DND-41 (cell line): Measurements from ENCODE around the gene PYGM.

ENCODE experiments used
- EZH2 ChIP-seq: IDR thresholded peaks from 3 replicates; pipeline ENCODE4 v1.6.1; 2012; ENCODE audit warnings: borderline replicate concordance, low read depth, mild to moderate bottlenecking, moderate library complexity, low read length, inconsistent platforms; ENCODE audit not compliant: severe bottlenecking
- TF ChIP-seq, protein P1 (sequence below): IDR thresholded peaks from 2 replicates; pipeline ENCODE4 v1.5.1; 2012; ENCODE audit warnings: borderline replicate concordance, low read length, moderate library complexity, mild to moderate bottlenecking; ENCODE audit not compliant: poor library complexity, severe bottlenecking; ENCODE audit errors: extremely low read depth

DNA sequence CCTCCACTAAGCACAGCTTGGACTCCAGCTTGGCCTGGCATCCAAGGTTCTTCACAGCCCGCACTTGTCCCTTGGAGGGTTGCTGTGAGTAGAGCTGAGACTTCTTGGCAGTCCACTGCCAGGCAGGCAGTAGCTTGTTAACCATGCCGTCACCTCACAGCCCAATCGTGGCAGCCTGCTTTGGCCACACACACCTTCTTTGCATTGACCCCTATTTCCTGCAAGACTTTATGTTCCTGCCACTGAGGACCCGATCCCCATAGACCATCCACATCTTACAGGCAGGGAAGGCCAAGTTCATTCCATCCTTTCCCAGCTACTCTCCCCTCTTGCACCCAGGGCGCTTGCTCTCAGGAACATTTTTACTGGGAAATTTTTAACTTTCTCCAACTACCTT lies 2.5 kb upstream of the PYGM start:
- TF ChIP-seq, protein P1, sequence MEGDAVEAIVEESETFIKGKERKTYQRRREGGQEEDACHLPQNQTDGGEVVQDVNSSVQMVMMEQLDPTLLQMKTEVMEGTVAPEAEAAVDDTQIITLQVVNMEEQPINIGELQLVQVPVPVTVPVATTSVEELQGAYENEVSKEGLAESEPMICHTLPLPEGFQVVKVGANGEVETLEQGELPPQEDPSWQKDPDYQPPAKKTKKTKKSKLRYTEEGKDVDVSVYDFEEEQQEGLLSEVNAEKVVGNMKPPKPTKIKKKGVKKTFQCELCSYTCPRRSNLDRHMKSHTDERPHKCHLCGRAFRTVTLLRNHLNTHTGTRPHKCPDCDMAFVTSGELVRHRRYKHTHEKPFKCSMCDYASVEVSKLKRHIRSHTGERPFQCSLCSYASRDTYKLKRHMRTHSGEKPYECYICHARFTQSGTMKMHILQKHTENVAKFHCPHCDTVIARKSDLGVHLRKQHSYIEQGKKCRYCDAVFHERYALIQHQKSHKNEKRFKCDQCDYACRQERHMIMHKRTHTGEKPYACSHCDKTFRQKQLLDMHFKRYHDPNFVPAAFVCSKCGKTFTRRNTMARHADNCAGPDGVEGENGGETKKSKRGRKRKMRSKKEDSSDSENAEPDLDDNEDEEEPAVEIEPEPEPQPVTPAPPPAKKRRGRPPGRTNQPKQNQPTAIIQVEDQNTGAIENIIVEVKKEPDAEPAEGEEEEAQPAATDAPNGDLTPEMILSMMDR: no peak
- TF ChIP-seq EZH2: no peak
